Mucosa of descending colon (tissue), 3 donors: ENCODE measurements around the gene SHISAL1. TPM values are rescaled to one million over a fixed set of nuclear protein-coding genes. Genes with fewer than 3 reads are reported as not detected.

ENCODE experiments used
- ATAC-seq: fragments of 200-7000 bp; cut with Tn5 transposase; one replicate; pipeline ENCODE4 v1.9.1; 2020; ENCODE audit warnings: mild to moderate bottlenecking, moderate library complexity
- DNase-seq, 3 donors: peaks; one replicate each; pipeline ENCODE4 v3.0.0-alpha.2; 2020
- H3K36me3 ChIP-seq: fragments of 200-600 bp; one replicate; pipeline ENCODE4 v1.8.0; 2021; ENCODE audit warnings: low read depth, mild to moderate bottlenecking
- H3K4me1 ChIP-seq: fragments of 200-600 bp; one replicate; pipeline ENCODE4 v1.8.0; 2021; ENCODE audit warnings: low read depth, mild to moderate bottlenecking
- H3K4me3 ChIP-seq: fragments of 200-600 bp; one replicate; pipeline ENCODE4 v1.8.0; 2021; ENCODE audit warnings: mild to moderate bottlenecking
- H3K9me3 ChIP-seq: fragments of 200-600 bp; one replicate; pipeline ENCODE4 v1.8.0; 2021; ENCODE audit warnings: mild to moderate bottlenecking
- intact Hi-C, 2 donors: fragments of 100-400 bp; cut with DNase I in 1 of 2; cut with micrococcal nuclease in 1 of 2; formaldehyde crosslinking; loops; one replicate each; pipeline versions ENCODE4 v1.11.0 to v1.11.1; 2022; cut with DNase I, micrococcal nuclease
- total RNA-seq, 3 donors: library from RNA; stranded (reverse); fragmentation: NEBNext Ultra II Directional in 2 of 3; extraction: Animal tissue kit (Norgen Biotek cat#: 25700) in 2 of 3; gene quantifications; one replicate each; pipeline versions ENCODE4 v1.2.1 to v1.2.4, GENCODE V29; 2021 to 2023
- TF ChIP-seq, protein P1 (sequence below): fragments of 200-600 bp; IDR thresholded peaks from one replicate; pipeline ENCODE4 v1.8.0; 2022; ENCODE audit warnings: antibody characterized with exemption, mild to moderate bottlenecking
- donor health status: DM: no; HTN: no; CAD: no; lungs with moderate emphysema.
- donor health status: DM: no; HTN: no; CAD: no.
- donor health status: DM: no; HTN: yes; CAD: no.

SHISAL1 gene
- total RNA-seq, 3 donors from 2014 or later = 0.38 to 34.3 (median 1.1) TPM

DNA sequence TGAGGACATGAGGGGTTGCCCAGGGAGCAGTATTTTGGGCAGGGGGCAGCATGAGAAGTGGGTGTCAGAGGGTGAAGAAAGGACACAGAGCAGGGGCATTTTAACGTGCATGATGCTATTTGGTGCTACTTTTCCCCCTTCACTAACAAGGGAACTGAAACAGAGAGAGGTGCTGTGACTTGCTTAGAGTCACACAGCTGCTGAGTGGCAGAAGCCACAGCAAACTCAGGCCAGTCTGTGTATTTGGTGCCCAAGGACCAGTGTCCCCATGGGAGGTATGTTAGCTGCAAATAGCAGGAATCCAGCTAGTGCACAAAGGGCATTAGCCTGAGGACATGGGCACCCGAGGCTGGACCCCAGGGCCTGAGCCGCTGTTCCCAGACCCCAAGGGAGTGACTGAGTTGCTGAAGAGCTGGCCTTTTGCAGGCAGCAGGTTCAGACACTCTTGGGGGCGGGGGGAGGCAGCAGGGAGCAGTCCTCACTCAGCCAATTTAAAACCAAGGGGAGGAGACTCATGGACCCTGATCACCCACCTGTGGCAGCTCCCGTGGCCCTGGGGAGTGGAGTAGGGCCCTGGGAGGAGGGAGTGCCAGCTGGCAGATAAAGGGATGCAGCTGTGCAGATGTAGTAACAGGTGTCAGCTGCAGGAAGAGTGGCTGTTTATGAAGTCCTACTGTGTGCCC lies 117.4 kb downstream of the SHISAL1 start:
- no peak for ATAC-seq
- intact Hi-C loops = no loop called here

DNA sequence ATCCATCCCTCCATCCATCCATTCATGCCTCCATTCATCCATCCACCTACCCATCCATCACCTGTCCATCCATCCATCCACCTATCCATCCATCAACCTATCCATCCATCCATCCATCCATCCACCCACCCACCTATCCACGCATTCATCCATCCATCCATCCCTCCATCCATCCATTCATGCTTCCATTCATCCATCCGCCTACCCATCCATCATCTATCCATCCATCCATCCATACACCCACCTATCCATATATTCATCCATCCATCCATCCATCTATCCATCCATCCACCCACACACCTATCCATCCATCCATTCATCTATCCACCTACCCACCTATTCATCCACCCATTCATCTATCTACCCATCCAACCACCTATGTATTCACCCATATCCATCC lies 118.2 kb downstream of the SHISAL1 start:
- intact Hi-C loops = no loop called here
- DNase-seq = no peak
- Histone ChIP-seq H3K36me3 (no peaks in the 10 kb centered on the region), H3K4me3 (no peak overlapping the region), H3K9me3 (no peaks in the 10 kb centered on the region), H3K4me1 (no peaks in the 10 kb centered on the region)
- TF ChIP-seq, protein P1, sequence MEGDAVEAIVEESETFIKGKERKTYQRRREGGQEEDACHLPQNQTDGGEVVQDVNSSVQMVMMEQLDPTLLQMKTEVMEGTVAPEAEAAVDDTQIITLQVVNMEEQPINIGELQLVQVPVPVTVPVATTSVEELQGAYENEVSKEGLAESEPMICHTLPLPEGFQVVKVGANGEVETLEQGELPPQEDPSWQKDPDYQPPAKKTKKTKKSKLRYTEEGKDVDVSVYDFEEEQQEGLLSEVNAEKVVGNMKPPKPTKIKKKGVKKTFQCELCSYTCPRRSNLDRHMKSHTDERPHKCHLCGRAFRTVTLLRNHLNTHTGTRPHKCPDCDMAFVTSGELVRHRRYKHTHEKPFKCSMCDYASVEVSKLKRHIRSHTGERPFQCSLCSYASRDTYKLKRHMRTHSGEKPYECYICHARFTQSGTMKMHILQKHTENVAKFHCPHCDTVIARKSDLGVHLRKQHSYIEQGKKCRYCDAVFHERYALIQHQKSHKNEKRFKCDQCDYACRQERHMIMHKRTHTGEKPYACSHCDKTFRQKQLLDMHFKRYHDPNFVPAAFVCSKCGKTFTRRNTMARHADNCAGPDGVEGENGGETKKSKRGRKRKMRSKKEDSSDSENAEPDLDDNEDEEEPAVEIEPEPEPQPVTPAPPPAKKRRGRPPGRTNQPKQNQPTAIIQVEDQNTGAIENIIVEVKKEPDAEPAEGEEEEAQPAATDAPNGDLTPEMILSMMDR = no peak
- no peak for ATAC-seq

More for the DNA sequence above, 117.4 kb downstream of the SHISAL1 start:
- H3K36me3 ChIP-seq = no peaks in the 10 kb centered on the region
- TF ChIP-seq, protein P1 = no peak
- DNase-seq = no peak
- no peaks in the 10 kb centered on the region for H3K4me1 ChIP-seq
- H3K4me3 ChIP-seq = no peak overlapping the region
- no peaks in the 10 kb centered on the region for H3K9me3 ChIP-seq

Other genes starting within 250 kb of the SHISAL1 start
- gene PARVG, start 132.0 kb downstream of the SHISAL1 start, total RNA-seq = 1 to 10 TPM; 5.8 to 9.7 (median 8.1) TPM
- gene RTL6, start 185.3 kb upstream of the SHISAL1 start, total RNA-seq = 10 to 100 TPM; 18.7 to 33.0 (median 22.4) TPM